OCI-LY3 (cell line): ENCODE results near the gene AGBL3.

Source experiments
- H2AFZ ChIP-seq: fragments of 200-600, 300-600 bp; shearing (Covaris generic); 2 replicates; pipeline ENCODE4 v1.6.0; 2014; ENCODE audit warnings: antibody characterized with exemption, low read depth, low read length
- H3K27ac ChIP-seq: fragments of 200-600, 300-600 bp; sonication (generic); 2 replicates; pipeline ENCODE4 v1.5.1; 2014; ENCODE audit warnings: mild to moderate bottlenecking, low read length, moderate library complexity, mixed read lengths
- H3K27me3 ChIP-seq: fragments of 200-600, 300-600 bp; sonication (generic); 2 replicates; pipeline ENCODE4 v1.6.1; 2014; ENCODE audit warnings: low read depth, low read length, mixed read lengths
- H3K36me3 ChIP-seq: fragments of 200-600, 300-600 bp; sonication (generic); replicated peaks from 2 replicates; pipeline ENCODE3; 2014; ENCODE audit warnings: low read depth, low read length, mixed read lengths
- H3K4me1 ChIP-seq: fragments of 300-600, 200-600 bp; sonication (generic); 2 replicates; pipeline ENCODE4 v1.6.1; 2014; ENCODE audit warnings: low read length, mixed read lengths
- H3K4me2 ChIP-seq: fragments of 200-600, 300-600 bp; sonication (generic); 2 replicates; pipeline ENCODE4 v1.6.1; 2014; ENCODE audit warnings: low read length, mixed read lengths
- H3K4me3 ChIP-seq: fragments of 300-600, 200-600 bp; sonication (generic); 2 replicates; pipeline ENCODE4 v1.5.1; 2014; ENCODE audit warnings: antibody characterized with exemption, mild to moderate bottlenecking, low read length, moderate library complexity
- H3K79me2 ChIP-seq: fragments of 300-600, 200-600 bp; shearing (Covaris generic); 2 replicates; pipeline ENCODE4 v1.6.1; 2014; ENCODE audit warnings: mild to moderate bottlenecking, low read length, mixed read lengths
- H3K9ac ChIP-seq: fragments of 300-600, 200-600 bp; shearing (Covaris generic); 2 replicates; pipeline ENCODE4 v1.6.0; 2014; ENCODE audit warnings: mild to moderate bottlenecking, low read length, moderate library complexity
- H3K9me3 ChIP-seq: fragments of 200-600, 300-600 bp; shearing (Covaris generic); 2 replicates; pipeline ENCODE4 v1.6.1; 2014; ENCODE audit warnings: low read length, mixed read lengths; ENCODE audit not compliant: insufficient read depth
- H4K20me1 ChIP-seq: fragments of 200-600, 300-600 bp; sonication (generic); 2 replicates; pipeline ENCODE4 v1.6.1; 2016; ENCODE audit warnings: low read length, mixed read lengths; ENCODE audit not compliant: insufficient read depth
- CTCF ChIP-seq: fragments of 200-600, 300-600 bp; sonication (generic); IDR thresholded peaks from 2 replicates; pipeline ENCODE4 v1.5.1; 2014; ENCODE audit warnings: antibody characterized with exemption, low read length, low read depth
- EZH2phosphoT487 ChIP-seq: fragments of 200-600 bp; shearing (Covaris generic); IDR thresholded peaks from 2 replicates; pipeline ENCODE4 v1.6.1; 2018; ENCODE audit warnings: antibody characterized with exemption, mixed run types, low read depth

AGBL3 gene

GRCh38 chr7:134940729-134941128 lies 45.6 kb upstream of the AGBL3 start:
- Histone ChIP-seq H3K36me3 (no peaks in the 10 kb centered on the region), H3K27me3 (peaks cover 40% of the 10 kb centered on the region), H3K4me3 (no peak overlapping the region)

GRCh38 chr7:134941185-134941900 lies 45.0 kb upstream of the AGBL3 start:
- H4K20me1 ChIP-seq: no peaks in the 10 kb centered on the region
- TF ChIP-seq CTCF: no peak
- TF ChIP-seq EZH2phosphoT487: no peak
- no peaks in the 10 kb centered on the region for H3K36me3 ChIP-seq
- peaks cover 45% of the 10 kb centered on the region for H3K27me3 ChIP-seq
- H3K79me2 ChIP-seq: no peaks in the 10 kb centered on the region
- H3K4me1 ChIP-seq: peaks cover 6% of the 10 kb centered on the region
- no peak overlapping the region for H3K27ac ChIP-seq
- no peak overlapping the region for H3K9ac ChIP-seq
- H2AFZ ChIP-seq: no peak overlapping the region
- no peak overlapping the region for H3K4me2 ChIP-seq
- H3K9me3 ChIP-seq: no peaks in the 10 kb centered on the region
- H3K4me3 ChIP-seq: no peak overlapping the region

More at GRCh38 chr7:134940729-134941128, 45.6 kb upstream of the AGBL3 start:
- Histone ChIP-seq H3K9ac (no peak overlapping the region), H3K9me3 (no peaks in the 10 kb centered on the region), H3K4me1 (peaks cover 6% of the 10 kb centered on the region), H2AFZ (no peak overlapping the region), H3K79me2 (no peaks in the 10 kb centered on the region), H3K4me2 (no peak overlapping the region), H4K20me1 (no peaks in the 10 kb centered on the region), H3K27ac (no peak overlapping the region)
- TF ChIP-seq CTCF: no peak
- no peak for TF ChIP-seq EZH2phosphoT487

GRCh38 chr7:134941952-134942351 lies 44.4 kb upstream of the AGBL3 start:
- Histone ChIP-seq H4K20me1 (no peaks in the 10 kb centered on the region), H3K4me1 (peaks cover 6% of the 10 kb centered on the region), H3K27me3 (peaks cover 46% of the 10 kb centered on the region), H3K36me3 (no peaks in the 10 kb centered on the region), H3K79me2 (no peaks in the 10 kb centered on the region), H2AFZ (no peak overlapping the region), H3K9ac (no peak overlapping the region), H3K4me2 (no peak overlapping the region), H3K4me3 (no peak overlapping the region), H3K9me3 (no peaks in the 10 kb centered on the region), H3K27ac (no peak overlapping the region)
- TF ChIP-seq EZH2phosphoT487 (no peak), CTCF (no peak)

- H3K9me3 ChIP-seq: no peaks in the 10 kb centered on the region
Measured at GRCh38 chr7:134942690-134943466, 43.4 kb upstream of the AGBL3 start.

More at GRCh38 chr7:134942690-134943466, 43.4 kb upstream of the AGBL3 start:
- H3K4me3 ChIP-seq: no peak overlapping the region
- no peak overlapping the region for H3K4me2 ChIP-seq
- no peak overlapping the region for H3K9ac ChIP-seq
- no peaks in the 10 kb centered on the region for H4K20me1 ChIP-seq
- no peak overlapping the region for H3K27ac ChIP-seq
- H3K4me1 ChIP-seq: peaks cover 6% of the 10 kb centered on the region
- no peaks in the 10 kb centered on the region for H3K79me2 ChIP-seq
- TF ChIP-seq EZH2phosphoT487: no peak
- TF ChIP-seq CTCF: no peak
- H3K36me3 ChIP-seq: no peaks in the 10 kb centered on the region
- H2AFZ ChIP-seq: no peak overlapping the region
- H3K27me3 ChIP-seq: peaks cover 43% of the 10 kb centered on the region
